Embryonic facial prominence (tissue), 1 donor: ENCODE data around the gene ZNF711.
"Not testable (repeated sequence)": the region's sequence is repeated elsewhere in the genome, so short reads cannot be mapped to it uniquely, and the experiment has no call there.

ENCODE experiments used
- DNase-seq: peaks from one replicate; pipeline ENCODE4 v3.0.0-alpha.2; 2016; ENCODE audit errors: extremely low spot score

The ZNF711 gene

GRCh38 chrX:85243761-85244449 is at the start of gene ZNF711, which contains the start of gene SATL1:
TSS of gene ZNF711 (plus strand) at chrX:85243991. CDS start at chrX:85247573, 3,582 bp downstream.
TSS of gene SATL1 (minus strand) at chrX:85243779. CDS start at chrX:85108968, 134,811 bp downstream.
- DNase-seq, result peak; percentile 73

- DNase-seq, result no peak
Observed at GRCh38 chrX:85196319-85196718, 47.5 kb upstream of the ZNF711 start.

- no peak for DNase-seq
Observed at GRCh38 chrX:85203461-85203970, 40.3 kb upstream of the ZNF711 start.

DNA sequence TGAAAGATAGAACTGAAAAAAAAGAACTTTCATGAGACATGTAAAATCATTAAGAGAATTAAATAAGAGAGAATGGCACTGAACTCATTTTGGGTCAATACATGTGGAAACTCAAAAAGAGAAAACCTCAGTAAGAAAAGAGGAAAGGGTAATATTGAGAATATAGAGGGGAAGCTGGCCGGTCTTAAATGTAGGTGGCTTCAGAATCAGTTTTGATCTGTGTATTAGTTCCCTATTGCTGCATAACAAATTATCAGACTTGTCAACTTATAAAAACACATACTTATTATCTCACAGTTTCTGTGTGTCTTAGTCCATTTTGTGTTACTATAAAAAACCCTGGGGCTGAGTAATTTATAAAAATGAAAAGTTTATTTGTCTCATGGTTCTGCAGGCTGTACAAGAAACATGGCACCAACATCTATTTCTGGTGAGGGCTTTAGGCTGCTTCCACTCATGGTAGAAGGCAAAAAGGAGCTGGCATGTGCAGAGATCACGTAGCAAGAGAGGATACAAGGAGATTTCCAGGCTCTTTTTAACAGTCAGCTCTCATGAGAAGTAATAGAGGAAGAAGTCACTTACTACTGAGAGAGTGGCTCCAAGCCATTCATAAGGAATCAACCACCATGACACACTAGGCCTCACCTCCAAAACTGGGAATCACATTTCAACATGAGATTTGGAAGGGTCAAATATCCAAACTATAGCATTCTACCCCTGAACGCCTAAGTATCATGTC is 29.8 kb upstream of the ZNF711 start:
- no peak for DNase-seq

GRCh38 chrX:85215946-85216345 is 27.8 kb upstream of the ZNF711 start:
- DNase-seq, result no peak

GRCh38 chrX:85221361-85221760 is 22.4 kb upstream of the ZNF711 start:
- DNase-seq, result no peak

DNA sequence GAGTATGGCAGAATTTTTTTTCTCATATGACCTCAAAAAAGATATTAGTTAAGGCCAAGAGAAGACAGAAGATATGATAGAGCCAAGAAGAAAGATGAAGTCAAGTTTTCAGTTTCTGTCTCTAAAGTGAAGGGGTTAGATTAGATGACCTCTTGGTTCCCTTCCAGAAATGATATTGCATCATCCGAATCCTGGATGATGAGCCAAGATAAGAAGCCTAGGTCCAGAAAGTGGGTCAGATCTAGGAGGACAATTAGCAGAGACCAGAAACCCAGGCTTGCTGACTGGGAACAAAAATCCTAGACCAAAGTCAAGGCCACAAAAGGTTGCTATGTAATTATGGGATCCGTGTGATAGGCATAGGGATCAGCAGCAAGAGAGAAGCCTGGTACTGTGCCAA is 20.4 kb upstream of the ZNF711 start:
- no peak for DNase-seq

- no peak for DNase-seq
Observed at GRCh38 chrX:85243155-85243554, 636 bp upstream of the ZNF711 start.

GRCh38 chrX:85244450-85245211 is 840 bp downstream of the ZNF711 start:
- no peak for DNase-seq

GRCh38 chrX:85285286-85285685 is 41.5 kb downstream of the ZNF711 start:
- not testable (repeated sequence) for DNase-seq

DNA sequence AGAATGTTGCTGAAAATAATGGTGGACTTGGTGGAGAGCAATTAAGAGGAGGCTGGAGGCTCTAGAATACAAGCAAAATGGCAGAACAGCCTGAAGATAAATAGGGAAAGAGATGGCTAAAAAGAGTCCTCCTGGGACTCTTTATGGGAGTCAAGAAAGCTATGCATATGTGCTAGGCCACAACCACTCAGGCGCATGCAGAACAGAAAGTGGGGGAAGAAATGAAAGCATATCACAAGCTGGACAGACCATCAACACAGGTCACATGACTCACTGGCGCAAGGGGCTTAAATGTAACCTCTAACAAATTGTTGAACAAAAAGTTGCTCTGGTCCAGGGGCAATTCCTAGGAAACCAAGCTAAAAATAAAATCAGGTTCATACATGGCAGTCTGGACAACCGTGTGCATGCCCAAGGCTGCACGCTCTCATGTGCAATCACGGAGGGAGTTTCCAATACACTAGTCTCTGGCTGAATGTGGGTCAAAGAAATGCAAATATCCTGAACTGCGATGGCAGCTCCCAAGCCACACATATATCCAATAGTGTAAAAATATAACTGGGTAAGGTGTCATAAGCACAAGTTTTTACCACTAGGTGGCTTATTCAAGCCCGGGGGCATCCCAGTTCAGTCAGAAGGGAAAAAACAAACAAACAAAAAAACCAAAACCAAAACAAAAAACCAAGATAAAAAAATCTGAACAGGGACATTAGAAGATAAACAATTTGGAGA is 45.4 kb downstream of the ZNF711 start:
- DNase-seq, result no peak

DNA sequence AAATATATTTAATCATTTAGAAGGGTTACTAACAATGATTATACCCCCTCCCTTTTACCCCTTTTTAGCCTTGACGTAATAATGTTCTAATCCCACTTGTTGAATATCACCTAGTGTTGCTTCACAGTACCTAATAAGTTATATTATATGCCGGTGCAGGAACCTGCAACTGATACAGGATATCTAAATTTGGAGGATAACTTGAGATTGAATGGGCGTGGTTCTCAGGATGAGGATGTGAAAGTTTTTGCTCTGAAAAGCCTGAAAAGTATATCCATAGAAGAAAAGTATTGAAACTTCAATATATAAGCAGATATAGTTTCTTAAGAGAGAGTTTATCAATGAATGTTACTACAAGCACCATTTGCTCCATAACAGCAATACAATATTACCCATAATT is 59.8 kb downstream of the ZNF711 start:
- no peak for DNase-seq

- DNase-seq, result no peak
Observed at GRCh38 chrX:85309717-85310116, 65.9 kb downstream of the ZNF711 start.

DNA sequence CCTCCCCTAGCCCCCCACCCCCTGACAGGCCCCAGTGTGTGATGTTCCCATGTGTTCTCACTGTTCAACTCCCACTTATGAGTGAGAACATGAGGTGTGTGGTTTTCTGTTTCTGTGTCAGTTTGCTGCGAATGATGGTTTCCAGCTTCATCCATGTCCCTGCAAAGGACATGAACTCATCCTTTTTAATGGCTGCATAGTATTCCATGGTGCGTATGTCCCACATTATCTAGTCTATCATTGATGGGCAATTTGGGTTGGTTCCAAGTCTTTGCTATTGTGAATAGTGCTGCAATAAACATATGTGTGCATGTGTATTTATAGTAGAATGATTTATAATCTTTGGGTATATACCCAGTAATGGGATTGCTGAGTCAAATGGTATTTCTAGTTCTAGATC is 67.6 kb downstream of the ZNF711 start:
- not testable (repeated sequence) for DNase-seq
